GM23338 (cell line): Measurements from ENCODE around the gene GPA33. TPM values are rescaled to one million over a fixed set of nuclear protein-coding genes. Genes with fewer than 3 reads are reported as not detected.

Experiments used
- ATAC-seq: fragments of 200-7000 bp; cut with Tn5 transposase; 3 replicates; pipeline ENCODE4 v1.9.1; 2020
- DNase-seq: peaks from one replicate; pipeline ENCODE4 v3.0.0-alpha.2; 2015; ENCODE audit warnings: low spot score
- H2AFZ ChIP-seq: fragments of 200-600 bp; sonication (generic); 2 replicates; pipeline ENCODE4 v1.8.0; 2016; ENCODE audit warnings: antibody characterized with exemption, mild to moderate bottlenecking, moderate library complexity
- H3F3A ChIP-seq: fragments of 200-600 bp; sonication (generic); replicated peaks from 2 replicates; pipeline ENCODE4 v1.8.0; 2017; ENCODE audit warnings: antibody characterized with exemption, mixed run types, low read depth
- H3K27ac ChIP-seq: fragments of 200-600 bp; sonication (generic); 2 replicates; pipeline ENCODE4 v1.6.1; 2016; ENCODE audit warnings: low read depth
- H3K27me3 ChIP-seq: fragments of 200-600 bp; sonication (generic); 2 replicates; pipeline ENCODE4 v1.8.0; 2016; ENCODE audit warnings: mild to moderate bottlenecking, mixed run types, moderate library complexity; ENCODE audit not compliant: insufficient read depth
- H3K36me3 ChIP-seq: fragments of 200-600 bp; sonication (generic); 2 replicates; pipeline ENCODE4 v1.8.0; 2016; ENCODE audit warnings: mild to moderate bottlenecking; ENCODE audit not compliant: insufficient read depth
- H3K4me1 ChIP-seq: fragments of 200-600 bp; sonication (generic); 2 replicates; pipeline ENCODE4 v1.8.0; 2016; ENCODE audit warnings: mild to moderate bottlenecking, moderate library complexity; ENCODE audit not compliant: insufficient read depth
- H3K4me2 ChIP-seq: fragments of 200-600 bp; sonication (generic); 2 replicates; pipeline ENCODE4 v1.7.1; 2017; ENCODE audit warnings: mixed run types
- H3K4me3 ChIP-seq: fragments of 200-600 bp; sonication (generic); 2 replicates; pipeline ENCODE4 v1.6.1; 2016; ENCODE audit warnings: mixed run types
- H3K79me2 ChIP-seq: fragments of 200-600 bp; sonication (generic); replicated peaks from 2 replicates; pipeline ENCODE4 v1.8.0; 2017; ENCODE audit warnings: mild to moderate bottlenecking; ENCODE audit not compliant: insufficient read depth
- H3K9me2 ChIP-seq: fragments of 200-600 bp; sonication (generic); 2 replicates; pipeline ENCODE4 v1.8.0; 2017; ENCODE audit not compliant: insufficient read depth
- H4K20me1 ChIP-seq: fragments of 200-600 bp; sonication (generic); replicated peaks from 2 replicates; pipeline ENCODE4 v1.8.0; 2017; ENCODE audit warnings: mild to moderate bottlenecking; ENCODE audit not compliant: insufficient read depth
- H3K27ac Mint-ChIP-seq: 2 replicates; pipeline ENCODE4 v1.8.0; 2020; ENCODE audit warnings: inconsistent platforms, mild to moderate bottlenecking, moderate library complexity, mixed read lengths
- H3K27me3 Mint-ChIP-seq: 3 replicates; pipeline ENCODE4 v1.8.0; 2022; ENCODE audit warnings: low read depth, mild to moderate bottlenecking, moderate library complexity, mixed read lengths, inconsistent platforms; ENCODE audit not compliant: insufficient read depth, poor library complexity
- H3K36me3 Mint-ChIP-seq: 3 replicates; pipeline ENCODE4 v1.8.0; 2021; ENCODE audit warnings: low read depth, mild to moderate bottlenecking, inconsistent platforms, moderate library complexity, mixed read lengths
- H3K4me1 Mint-ChIP-seq: 3 replicates; pipeline ENCODE4 v1.8.0; 2020; ENCODE audit warnings: mild to moderate bottlenecking, inconsistent platforms, mixed read lengths
- H3K4me3 Mint-ChIP-seq: 3 replicates; pipeline ENCODE4 v1.8.0; 2021; ENCODE audit warnings: moderate library complexity, mild to moderate bottlenecking, inconsistent platforms, mixed read lengths
- H3K9me3 Mint-ChIP-seq: 3 replicates; pipeline ENCODE4 v1.8.0; 2020; ENCODE audit warnings: moderate library complexity, mild to moderate bottlenecking, inconsistent platforms, mixed read lengths
- CTCF ChIP-seq, 2 experiments: fragments of 200-600 bp in 1 of 2; sonication (generic) in 1 of 2; conservative IDR thresholded peaks; 2 replicates each; pipeline versions ENCODE4 v1.5.1 to v1.6.1; 2016 to 2017; ENCODE audit warnings: antibody characterized with exemption in 2 of 2, low read depth in 2 of 2, mild to moderate bottlenecking in 2 of 2, moderate library complexity in 1 of 2
- ETS1 ChIP-seq: IDR thresholded peaks from 2 replicates; pipeline ENCODE4 v1.6.1; 2016; ENCODE audit warnings: antibody characterized with exemption
- EZH2 ChIP-seq: fragments of 200-600 bp; sonication (generic); IDR thresholded peaks from one replicate; pipeline ENCODE4 v1.8.0; 2017; ENCODE audit warnings: antibody characterized with exemption, mild to moderate bottlenecking, low read depth; ENCODE audit not compliant: unreplicated experiment
- JUNB ChIP-seq: IDR thresholded peaks from one replicate; pipeline ENCODE4 v1.6.1; 2016; ENCODE audit warnings: antibody characterized with exemption; ENCODE audit not compliant: unreplicated experiment
- NANOG ChIP-seq: IDR thresholded peaks from 2 replicates; pipeline ENCODE4 v1.6.1; 2016; ENCODE audit warnings: antibody characterized with exemption, borderline replicate concordance
- POLR2AphosphoS5 ChIP-seq: IDR thresholded peaks from 2 replicates; pipeline ENCODE4 v1.6.1; 2016; ENCODE audit warnings: antibody characterized with exemption, low read depth
- REST ChIP-seq: IDR thresholded peaks from one replicate; pipeline ENCODE4 v1.6.1; 2018; ENCODE audit warnings: antibody characterized with exemption; ENCODE audit not compliant: unreplicated experiment
- STAT1 ChIP-seq: IDR thresholded peaks from one replicate; pipeline ENCODE4 v1.6.1; 2016; ENCODE audit warnings: antibody characterized with exemption; ENCODE audit not compliant: unreplicated experiment
- ZNF331 ChIP-seq: fragments of 250-450 bp; sonication (Bioruptor Pico); IDR thresholded peaks from 2 replicates; pipeline ENCODE4 v1.5.0; 2020; ENCODE audit warnings: low read depth, mild to moderate bottlenecking, moderate library complexity
- ZNF462 ChIP-seq: fragments of 250-450 bp; sonication (Bioruptor Pico); IDR thresholded peaks from 2 replicates; pipeline ENCODE4 v1.5.0; 2020; ENCODE audit warnings: mild to moderate bottlenecking, moderate library complexity
- polyA plus RNA-seq: library from polyadenylated mRNA; unstranded; fragments of >200 nt; fragmentation: Nextera tagmentation; extraction: Ambion mirVana; gene quantifications from 2 replicates; pipeline ENCODE4 v1.2.1, GENCODE V29; 2016
- total RNA-seq: library from RNA; depleted of rRNA; stranded (reverse); fragments of >200 nt; shearing (Covaris generic); gene quantifications from 2 replicates; pipeline ENCODE4 v1.2.3, GENCODE V29; 2014

GPA33 gene
- total and polyA plus RNA-seq, 2 experiments from 2014 or later, result 0.10 to 0.28 TPM

GRCh38 chr1:167099851-167100250 is 9.7 kb upstream of the GPA33 start:
- Histone ChIP-seq H3K4me3 (no peak overlapping the region), H3K4me1 (peaks cover 22% of the 10 kb centered on the region), H3K27ac (no peak overlapping the region), H3K9me2 (peaks cover 6% of the 10 kb centered on the region; the same call in 1 of the 2 replicates), H3F3A (no peaks in the 10 kb centered on the region), H3K4me2 (no peak overlapping the region), H3K36me3 (no peaks in the 10 kb centered on the region; the same call in 1 of the 2 replicates), H3K27me3 (no peaks in the 10 kb centered on the region), H3K79me2 (no peaks in the 10 kb centered on the region), H4K20me1 (no peaks in the 10 kb centered on the region), H2AFZ (no peak overlapping the region)
- no peak for TF ChIP-seq EZH2
- no peak for TF ChIP-seq REST
- TF ChIP-seq ZNF462 (CRISPR knock-in tag), result no peak
- no peak for TF ChIP-seq POLR2AphosphoS5
- no peak for TF ChIP-seq JUNB
- no peak for TF ChIP-seq ETS1
- TF ChIP-seq CTCF (conservative IDR thresholded peaks at IDR 0.05; ENCODE audit: low read depth in 2 of 2), result no peak
- no peak for TF ChIP-seq STAT1
- no peak for TF ChIP-seq NANOG
- no peak for TF ChIP-seq ZNF331
- Mint-ChIP-seq H3K9me3 (no peaks in the 10 kb centered on the region; the same call in 2 of the 3 replicates), H3K27ac (no peak overlapping the region), H3K36me3 (no peaks in the 10 kb centered on the region), H3K27me3 (no peaks in the 10 kb centered on the region), H3K4me3 (no peak overlapping the region), H3K4me1 (peaks cover 23% of the 10 kb centered on the region)
- no peak for ATAC-seq
- DNase-seq, result no peak
